Measurements from ENCODE around the gene NRP1.

DNA sequence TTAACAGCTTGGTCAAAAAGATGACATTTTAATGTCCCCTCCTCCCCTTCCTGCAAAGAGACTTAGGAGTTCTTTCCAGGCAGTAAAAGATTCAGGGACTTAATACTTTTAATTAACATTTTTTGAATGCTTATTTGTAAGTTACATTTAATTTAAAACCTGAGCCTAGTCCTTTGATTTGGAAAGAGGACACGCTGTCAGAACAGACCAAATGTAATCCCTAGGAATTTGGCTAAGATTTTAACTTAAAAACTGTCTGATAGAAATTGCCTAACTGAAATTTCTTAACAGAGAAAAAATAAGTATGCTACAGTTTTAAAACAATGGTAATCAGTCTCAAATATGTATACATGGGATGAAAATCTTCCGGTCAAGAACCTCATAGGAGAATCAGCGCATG, 98.5 kb downstream of the NRP1 start:
- TF ChIP-seq EZH2 (IDR thresholded peaks at IDR 0.05; ENCODE audit: borderline replicate concordance, low read depth, low read length, poor library complexity, severe bottlenecking): no peak
- TF ChIP-seq, protein P1, sequence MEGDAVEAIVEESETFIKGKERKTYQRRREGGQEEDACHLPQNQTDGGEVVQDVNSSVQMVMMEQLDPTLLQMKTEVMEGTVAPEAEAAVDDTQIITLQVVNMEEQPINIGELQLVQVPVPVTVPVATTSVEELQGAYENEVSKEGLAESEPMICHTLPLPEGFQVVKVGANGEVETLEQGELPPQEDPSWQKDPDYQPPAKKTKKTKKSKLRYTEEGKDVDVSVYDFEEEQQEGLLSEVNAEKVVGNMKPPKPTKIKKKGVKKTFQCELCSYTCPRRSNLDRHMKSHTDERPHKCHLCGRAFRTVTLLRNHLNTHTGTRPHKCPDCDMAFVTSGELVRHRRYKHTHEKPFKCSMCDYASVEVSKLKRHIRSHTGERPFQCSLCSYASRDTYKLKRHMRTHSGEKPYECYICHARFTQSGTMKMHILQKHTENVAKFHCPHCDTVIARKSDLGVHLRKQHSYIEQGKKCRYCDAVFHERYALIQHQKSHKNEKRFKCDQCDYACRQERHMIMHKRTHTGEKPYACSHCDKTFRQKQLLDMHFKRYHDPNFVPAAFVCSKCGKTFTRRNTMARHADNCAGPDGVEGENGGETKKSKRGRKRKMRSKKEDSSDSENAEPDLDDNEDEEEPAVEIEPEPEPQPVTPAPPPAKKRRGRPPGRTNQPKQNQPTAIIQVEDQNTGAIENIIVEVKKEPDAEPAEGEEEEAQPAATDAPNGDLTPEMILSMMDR (conservative IDR thresholded peaks at IDR 0.05; ENCODE audit: low read depth, low read length): no peak
